Progenitor cell of endocrine pancreas (in vitro differentiated cells): ENCODE results near the gene SDF4. TPM values are rescaled to one million over a fixed set of nuclear protein-coding genes. Genes with fewer than 3 reads are reported as not detected.
"Not testable (repeated sequence)": the region's sequence is repeated elsewhere in the genome, so short reads cannot be mapped to it uniquely, and the experiment has no call there.

Experiments used
- DNase-seq: peaks from one replicate; pipeline ENCODE4 v3.0.0; 2021; ENCODE audit warnings: low spot score; ENCODE audit not compliant: unreplicated experiment
- H3K27ac Mint-ChIP-seq: 2 replicates; pipeline ENCODE4 v1.8.0; 2021; ENCODE audit warnings: mild to moderate bottlenecking, moderate library complexity, mixed read lengths
- H3K27me3 Mint-ChIP-seq: 2 replicates; pipeline ENCODE4 v1.8.0; 2021; ENCODE audit warnings: mixed read lengths
- H3K36me3 Mint-ChIP-seq: 2 replicates; pipeline ENCODE4 v1.8.0; 2022; ENCODE audit warnings: mixed read lengths; ENCODE audit not compliant: insufficient read depth
- H3K4me1 Mint-ChIP-seq: 2 replicates; pipeline ENCODE4 v1.8.0; 2021; ENCODE audit warnings: low read depth, mixed read lengths
- H3K4me3 Mint-ChIP-seq: 2 replicates; pipeline ENCODE4 v1.8.0; 2021; ENCODE audit warnings: low read depth, mild to moderate bottlenecking, moderate library complexity, mixed read lengths
- H3K9me3 Mint-ChIP-seq: 2 replicates; pipeline ENCODE4 v1.8.0; 2021; ENCODE audit warnings: low read depth, mixed read lengths
- CTCF ChIP-seq: fragments of 200-600 bp; sonication (generic); IDR thresholded peaks from one replicate; pipeline ENCODE4 v1.5.0; 2021; ENCODE audit warnings: antibody characterized with exemption, mild to moderate bottlenecking; ENCODE audit not compliant: unreplicated experiment
- total RNA-seq: library from RNA; stranded (reverse); gene quantifications from 2 replicates; pipeline ENCODE4 v1.2.1, GENCODE V29; 2021

Gene SDF4
- total RNA-seq, 1 donor from 2014 or later = 107 TPM

- Mint-ChIP-seq H3K27me3 (no peaks in the 10 kb centered on the region), H3K27ac (no peak overlapping the region), H3K4me1 (no peaks in the 10 kb centered on the region), H3K9me3 (no peaks in the 10 kb centered on the region), H3K36me3 (peaks cover 17% of the 10 kb centered on the region), H3K4me3 (no peak overlapping the region)
- TF ChIP-seq CTCF = no peak
- no peak for DNase-seq
Measured at GRCh38 chr1:1253972-1254666, 22.3 kb upstream of the SDF4 start.

GRCh38 chr1:1253314-1253713, 21.5 kb upstream of the SDF4 start:
- no peak for DNase-seq
- Mint-ChIP-seq H3K4me1 (no peaks in the 10 kb centered on the region), H3K9me3 (no peaks in the 10 kb centered on the region), H3K27ac (no peak overlapping the region), H3K27me3 (no peaks in the 10 kb centered on the region), H3K4me3 (no peak overlapping the region), H3K36me3 (peaks cover 17% of the 10 kb centered on the region)
- TF ChIP-seq CTCF = no peak

DNA sequence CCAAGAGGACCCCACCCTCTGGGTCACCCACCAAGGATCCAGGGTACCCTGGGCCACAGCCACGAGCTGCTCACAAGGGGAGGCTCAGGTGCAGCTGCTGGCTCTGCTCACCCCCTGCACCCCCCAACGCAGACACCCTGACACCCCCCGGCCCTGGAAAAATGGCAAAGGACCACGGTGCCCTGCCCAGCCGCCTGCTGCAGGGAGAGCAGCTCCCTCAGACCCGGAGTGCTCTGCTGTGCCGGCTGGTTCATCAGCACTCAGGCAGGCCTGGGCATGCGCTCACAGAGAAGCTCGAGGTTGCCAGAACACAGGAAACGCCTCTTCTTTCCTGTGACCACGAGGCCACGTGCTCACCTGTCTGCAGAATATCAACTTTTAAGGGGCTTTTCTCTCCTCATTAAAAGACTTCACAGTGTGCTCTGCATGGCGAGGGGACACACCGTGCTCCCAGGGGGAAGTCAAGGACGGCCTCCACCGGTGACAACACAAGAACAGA, 19.0 kb upstream of the SDF4 start:
- Mint-ChIP-seq H3K36me3 (peaks cover 10% of the 10 kb centered on the region), H3K4me1 (no peaks in the 10 kb centered on the region), H3K4me3 (no peak overlapping the region), H3K27me3 (peaks cover 3% of the 10 kb centered on the region), H3K27ac (no peak overlapping the region), H3K9me3 (no peaks in the 10 kb centered on the region)
- TF ChIP-seq CTCF = no peak
- DNase-seq = no peak

- peak overlapping the region; percentile 37 for H3K27ac Mint-ChIP-seq
- H3K36me3 Mint-ChIP-seq, H3K4me3 Mint-ChIP-seq, H3K9me3 Mint-ChIP-seq, DNase-seq, H3K27me3 Mint-ChIP-seq, H3K4me1 Mint-ChIP-seq: not testable (repeated sequence)
Measured at GRCh38 chr1:1248009-1248913, 16.5 kb upstream of the SDF4 start.

DNA sequence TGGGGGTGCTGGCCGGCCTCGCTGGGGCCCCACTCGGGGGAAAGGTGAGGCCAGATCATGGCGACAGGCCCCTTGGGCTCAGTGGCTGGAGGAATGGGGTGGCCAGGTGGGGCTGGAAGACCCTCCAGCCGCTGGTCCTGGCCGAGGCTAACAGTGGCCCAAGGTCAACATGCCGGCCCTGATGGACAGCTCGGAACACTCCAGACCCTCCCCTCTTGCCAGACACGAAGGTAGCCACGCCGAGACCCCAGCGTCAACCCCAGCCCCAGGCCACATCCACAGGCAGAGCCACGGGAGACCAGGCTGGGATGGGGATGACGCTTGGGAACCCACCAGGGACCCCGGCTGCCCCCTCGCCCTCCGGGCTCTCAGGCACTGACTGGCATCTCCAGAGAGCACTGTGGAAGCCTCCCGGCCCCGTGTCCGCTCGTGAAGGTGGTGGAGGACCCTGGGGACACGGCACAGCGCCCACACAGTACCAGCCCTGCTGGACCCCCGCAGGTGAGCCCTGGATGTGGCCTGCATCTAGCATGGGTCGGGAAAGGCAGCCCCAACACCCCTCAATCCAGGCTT, 15.6 kb upstream of the SDF4 start:
- H3K36me3 Mint-ChIP-seq = no peaks in the 10 kb centered on the region
- peaks cover 3% of the 10 kb centered on the region for H3K27me3 Mint-ChIP-seq
- H3K9me3 Mint-ChIP-seq = no peaks in the 10 kb centered on the region
- DNase-seq = no peak
- H3K27ac Mint-ChIP-seq = no peak overlapping the region
- no peak overlapping the region for H3K4me3 Mint-ChIP-seq
- TF ChIP-seq CTCF = no peak
- H3K4me1 Mint-ChIP-seq = no peaks in the 10 kb centered on the region
